GM21423 (cell line): ENCODE measurements around the gene NIT2.
A peak's percentile ranks its signal among the peaks of the same experiment; 100 is the strongest.
"Not testable (repeated sequence)": the region's sequence is repeated elsewhere in the genome, so short reads cannot be mapped to it uniquely, and the experiment has no call there.

Experiments used
- ATAC-seq: cut with Tn5 transposase; IDR thresholded peaks from one replicate; pipeline ENCODE4 v1.9.1; 2021; ENCODE audit warnings: mild to moderate bottlenecking, moderate library complexity; ENCODE audit not compliant: unreplicated experiment

The NIT2 gene

GRCh38 chr3:100336229-100336628, 1.7 kb downstream of the NIT2 start:
- not testable (repeated sequence) for ATAC-seq

GRCh38 chr3:100338911-100339310, 4.4 kb downstream of the NIT2 start:
- ATAC-seq: no peak

- ATAC-seq: no peak
Measured at GRCh38 chr3:100339786-100340185, 5.2 kb downstream of the NIT2 start.

- ATAC-seq: no peak
Measured at GRCh38 chr3:100340527-100340926, 6.0 kb downstream of the NIT2 start.

GRCh38 chr3:100348727-100349126, 14.2 kb downstream of the NIT2 start:
- ATAC-seq: no peak

- ATAC-seq: not testable (repeated sequence)
Measured at GRCh38 chr3:100351770-100352169, 17.2 kb downstream of the NIT2 start.

GRCh38 chr3:100352296-100353231, 18.0 kb downstream of the NIT2 start:
- no peak for ATAC-seq

- ATAC-seq: peak; percentile 70
Measured at GRCh38 chr3:100354850-100355249, 20.3 kb downstream of the NIT2 start.

GRCh38 chr3:100358413-100358812, 23.9 kb downstream of the NIT2 start:
- no peak for ATAC-seq

GRCh38 chr3:100359035-100359434, 24.5 kb downstream of the NIT2 start:
- ATAC-seq: no peak

- no peak for ATAC-seq
Measured at GRCh38 chr3:100360757-100361496, 26.4 kb downstream of the NIT2 start.

- no peak for ATAC-seq
Measured at GRCh38 chr3:100361897-100362296, 27.3 kb downstream of the NIT2 start.

GRCh38 chr3:100364421-100364820, 29.9 kb downstream of the NIT2 start:
- ATAC-seq: no peak

- ATAC-seq: no peak
Measured at GRCh38 chr3:100366424-100366823, 31.9 kb downstream of the NIT2 start.

GRCh38 chr3:100368441-100368840, 33.9 kb downstream of the NIT2 start:
- ATAC-seq: no peak

GRCh38 chr3:100370756-100371155, 36.2 kb downstream of the NIT2 start:
- no peak for ATAC-seq

- ATAC-seq: no peak
Measured at GRCh38 chr3:100374521-100374920, 40.0 kb downstream of the NIT2 start.

- no peak for ATAC-seq
Measured at GRCh38 chr3:100376301-100376700, 41.7 kb downstream of the NIT2 start.

GRCh38 chr3:100384733-100385525, 50.4 kb downstream of the NIT2 start:
- ATAC-seq: no peak

- no peak for ATAC-seq
Measured at GRCh38 chr3:100386437-100387074, 52.0 kb downstream of the NIT2 start.

GRCh38 chr3:100389025-100389424, 54.5 kb downstream of the NIT2 start:
- no peak for ATAC-seq
